GM19324 (cell line): ENCODE measurements around the gene COPG2.
A peak's percentile ranks its signal among the peaks of the same experiment; 100 is the strongest.

ENCODE experiments used
- ATAC-seq: cut with Tn5 transposase; IDR thresholded peaks from one replicate; pipeline ENCODE4 v1.9.1; 2021; ENCODE audit warnings: mild to moderate bottlenecking, moderate library complexity; ENCODE audit not compliant: unreplicated experiment, low FRiP score

COPG2 gene

GRCh38 chr7:130479716-130480400 is 188.7 kb downstream of the COPG2 start:
- ATAC-seq = no peak

GRCh38 chr7:130478991-130479390 is 189.6 kb downstream of the COPG2 start:
- ATAC-seq = no peak

- ATAC-seq = peak; percentile 59
These were observed 192.0 kb downstream of the COPG2 start for GRCh38 chr7:130476297-130477150.

- ATAC-seq = no peak
These were observed 192.8 kb downstream of the COPG2 start for GRCh38 chr7:130475776-130476175.

GRCh38 chr7:130473876-130474275 is 194.7 kb downstream of the COPG2 start:
- ATAC-seq = no peak

- ATAC-seq = no peak
These were observed 195.3 kb downstream of the COPG2 start for GRCh38 chr7:130473289-130473688.

GRCh38 chr7:130471974-130472373 is 196.6 kb downstream of the COPG2 start:
- no peak for ATAC-seq

- no peak for ATAC-seq
These were observed 199.9 kb downstream of the COPG2 start for GRCh38 chr7:130468612-130469011.

GRCh38 chr7:130463553-130464434 is 204.8 kb downstream of the COPG2 start:
- ATAC-seq = no peak

GRCh38 chr7:130461272-130461671 is 207.3 kb downstream of the COPG2 start:
- ATAC-seq = no peak

GRCh38 chr7:130458257-130458656 is 210.3 kb downstream of the COPG2 start:
- ATAC-seq = no peak
